Measurements from ENCODE around the gene DAGLA.

Gene DAGLA

GRCh38 chr11:61704838-61705237, 24.6 kb downstream of the DAGLA start:
- TF ChIP-seq, protein P1, sequence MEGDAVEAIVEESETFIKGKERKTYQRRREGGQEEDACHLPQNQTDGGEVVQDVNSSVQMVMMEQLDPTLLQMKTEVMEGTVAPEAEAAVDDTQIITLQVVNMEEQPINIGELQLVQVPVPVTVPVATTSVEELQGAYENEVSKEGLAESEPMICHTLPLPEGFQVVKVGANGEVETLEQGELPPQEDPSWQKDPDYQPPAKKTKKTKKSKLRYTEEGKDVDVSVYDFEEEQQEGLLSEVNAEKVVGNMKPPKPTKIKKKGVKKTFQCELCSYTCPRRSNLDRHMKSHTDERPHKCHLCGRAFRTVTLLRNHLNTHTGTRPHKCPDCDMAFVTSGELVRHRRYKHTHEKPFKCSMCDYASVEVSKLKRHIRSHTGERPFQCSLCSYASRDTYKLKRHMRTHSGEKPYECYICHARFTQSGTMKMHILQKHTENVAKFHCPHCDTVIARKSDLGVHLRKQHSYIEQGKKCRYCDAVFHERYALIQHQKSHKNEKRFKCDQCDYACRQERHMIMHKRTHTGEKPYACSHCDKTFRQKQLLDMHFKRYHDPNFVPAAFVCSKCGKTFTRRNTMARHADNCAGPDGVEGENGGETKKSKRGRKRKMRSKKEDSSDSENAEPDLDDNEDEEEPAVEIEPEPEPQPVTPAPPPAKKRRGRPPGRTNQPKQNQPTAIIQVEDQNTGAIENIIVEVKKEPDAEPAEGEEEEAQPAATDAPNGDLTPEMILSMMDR (conservative IDR thresholded peaks at IDR 0.05; ENCODE audit: low read depth, low read length): no peak
- no peak for DNase-seq (ENCODE audit: low read depth)
- no peak overlapping the region for H3K4me3 ChIP-seq (ENCODE audit: low read depth, low read length)

DNA sequence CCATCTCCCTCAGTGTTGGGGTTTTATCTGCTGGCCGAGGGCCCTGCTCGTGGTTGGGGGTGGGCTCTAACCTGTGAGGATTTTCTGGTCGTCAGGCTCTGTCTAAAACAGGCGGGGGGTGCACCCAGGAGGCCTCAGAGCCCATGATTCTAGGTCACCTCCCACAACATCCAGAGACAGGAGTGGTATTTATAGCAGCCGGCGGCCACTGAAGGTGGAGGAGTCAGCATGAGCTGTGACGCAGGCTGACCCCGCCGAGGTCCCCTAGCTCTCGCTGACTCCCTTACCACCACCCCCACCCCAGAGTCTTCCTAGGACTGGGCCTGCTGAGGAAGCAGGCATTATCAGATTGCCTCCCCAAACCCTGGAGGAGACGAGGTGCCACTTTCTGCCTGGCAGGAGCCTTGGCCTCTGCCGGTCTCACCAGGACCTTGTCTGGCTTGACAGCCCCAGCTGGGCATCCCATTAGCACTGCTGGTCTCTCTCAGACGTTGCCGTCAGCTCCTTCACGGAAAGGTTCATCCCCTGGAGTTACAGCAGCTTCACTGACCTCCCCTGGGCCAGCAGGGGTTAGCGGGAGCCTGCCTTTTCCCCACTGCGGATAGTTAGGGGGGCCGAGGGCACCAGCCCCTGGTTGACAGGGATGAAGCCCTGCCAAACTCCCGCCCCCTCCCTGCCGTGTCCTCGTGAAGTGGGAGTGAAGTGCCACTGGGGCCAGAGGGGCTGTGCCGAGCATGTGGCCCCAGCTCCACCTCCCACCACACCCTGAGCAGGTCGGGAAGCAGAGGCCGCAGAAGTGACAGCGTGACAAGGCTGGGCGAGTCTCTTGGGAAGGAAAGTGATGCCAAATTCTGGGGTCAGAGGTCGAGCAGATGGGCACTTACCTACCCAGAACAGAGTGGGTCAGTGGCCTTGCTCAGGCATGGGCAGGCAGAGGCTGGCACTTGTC, 26.5 kb downstream of the DAGLA start:
- DNase-seq (ENCODE audit: low read depth): no peak
- no peak overlapping the region for H3K4me3 ChIP-seq (ENCODE audit: low read depth, low read length)
- TF ChIP-seq, protein P1 (conservative IDR thresholded peaks at IDR 0.05; ENCODE audit: low read depth, low read length): no peak

DNA sequence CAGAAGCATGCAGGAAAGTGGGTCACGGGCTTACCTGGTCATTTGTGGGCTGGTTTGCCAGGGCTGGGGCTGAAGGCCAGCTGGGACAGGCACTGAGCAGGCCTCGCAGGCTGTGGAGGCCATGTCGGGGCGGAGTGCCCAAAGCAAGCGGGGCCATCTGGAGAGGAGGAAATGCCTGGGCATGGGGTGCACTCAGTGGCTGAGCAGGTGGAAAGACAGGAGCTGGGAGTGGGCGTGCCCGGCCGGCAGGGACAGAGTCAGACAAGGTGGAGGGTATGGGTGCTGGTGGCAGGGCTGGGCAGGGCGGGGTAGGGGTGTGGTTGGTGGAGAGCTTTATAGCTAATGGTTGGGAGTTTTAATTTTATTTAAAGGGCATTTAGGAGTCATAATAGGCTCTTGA, 27.4 kb downstream of the DAGLA start:
- TF ChIP-seq, protein P1 (conservative IDR thresholded peaks at IDR 0.05; ENCODE audit: low read depth, low read length): no peak
- no peak for DNase-seq (ENCODE audit: low read depth)
- H3K4me3 ChIP-seq (ENCODE audit: low read depth, low read length): no peak overlapping the region

- TF ChIP-seq, protein P1 (conservative IDR thresholded peaks at IDR 0.05; ENCODE audit: low read depth, low read length): no peak
- DNase-seq (ENCODE audit: low read depth): no peak
- no peak overlapping the region for H3K4me3 ChIP-seq (ENCODE audit: low read depth, low read length)
Measured at GRCh38 chr11:61709110-61709509, 28.9 kb downstream of the DAGLA start.

DNA sequence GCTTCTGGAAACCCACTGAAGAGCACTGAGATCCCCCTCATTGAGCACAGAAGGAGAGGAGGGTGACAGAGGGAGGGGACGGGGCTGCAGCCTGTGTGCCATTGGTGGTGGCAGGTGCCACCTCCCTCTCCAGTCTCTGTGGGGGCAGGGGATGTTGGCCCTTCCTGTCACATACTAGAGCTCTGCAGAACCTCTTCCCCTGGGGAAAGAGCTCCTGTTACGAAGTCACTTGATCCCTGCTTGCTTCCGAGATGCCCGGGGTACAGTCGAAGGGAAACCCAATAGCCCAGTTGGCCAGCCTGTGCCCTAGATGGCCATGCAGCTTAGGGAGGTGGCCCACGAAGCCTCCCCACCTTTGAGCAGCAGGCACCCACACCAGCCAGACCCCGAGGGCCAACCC, 29.4 kb downstream of the DAGLA start:
- DNase-seq (ENCODE audit: low read depth): no peak
- H3K4me3 ChIP-seq (ENCODE audit: low read depth, low read length): no peak overlapping the region
- TF ChIP-seq, protein P1 (conservative IDR thresholded peaks at IDR 0.05; ENCODE audit: low read depth, low read length): no peak

- TF ChIP-seq, protein P1 (conservative IDR thresholded peaks at IDR 0.05; ENCODE audit: low read depth, low read length): no peak
- no peak overlapping the region for H3K4me3 ChIP-seq (ENCODE audit: low read depth, low read length)
- no peak for DNase-seq (ENCODE audit: low read depth)
Measured at GRCh38 chr11:61710019-61710418, 29.8 kb downstream of the DAGLA start.

DNA sequence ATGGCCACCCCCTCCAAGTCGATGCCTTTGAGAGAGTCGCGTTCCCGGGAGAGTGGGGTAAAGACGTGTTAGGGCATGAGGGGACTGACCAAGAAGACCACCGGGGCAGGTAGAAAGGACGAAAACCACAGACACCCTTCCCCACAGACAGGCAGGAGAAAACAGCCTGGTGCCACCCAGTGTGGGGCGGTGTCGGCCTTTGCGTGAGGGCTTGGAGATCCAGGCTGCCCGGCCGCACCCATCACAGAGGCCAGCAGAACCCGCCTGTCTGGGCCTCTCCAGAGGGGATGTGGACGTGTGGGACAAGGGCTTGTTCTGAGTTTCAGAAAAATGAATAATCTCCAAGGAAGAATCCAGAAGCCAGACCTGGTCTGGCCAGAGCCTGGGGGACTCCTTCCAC, 30.8 kb downstream of the DAGLA start:
- TF ChIP-seq, protein P1 (conservative IDR thresholded peaks at IDR 0.05; ENCODE audit: low read depth, low read length): no peak
- no peak for DNase-seq (ENCODE audit: low read depth)
- no peak overlapping the region for H3K4me3 ChIP-seq (ENCODE audit: low read depth, low read length)
